Stimulated activated CD4-positive, alpha-beta T cell treated with anti-CD3 and anti-CD28 coated beads, Interleukin-15, amount 100 ng/mL, for 48 hours (primary cell): ENCODE measurements around the gene KIAA1755.

ENCODE experiments used
- DNase-seq, 2 donors: peaks; one replicate each; pipeline ENCODE4 v3.0.0-alpha.2; 2020; ENCODE audit warnings: low read depth in 2 of 2

KIAA1755 gene

DNA sequence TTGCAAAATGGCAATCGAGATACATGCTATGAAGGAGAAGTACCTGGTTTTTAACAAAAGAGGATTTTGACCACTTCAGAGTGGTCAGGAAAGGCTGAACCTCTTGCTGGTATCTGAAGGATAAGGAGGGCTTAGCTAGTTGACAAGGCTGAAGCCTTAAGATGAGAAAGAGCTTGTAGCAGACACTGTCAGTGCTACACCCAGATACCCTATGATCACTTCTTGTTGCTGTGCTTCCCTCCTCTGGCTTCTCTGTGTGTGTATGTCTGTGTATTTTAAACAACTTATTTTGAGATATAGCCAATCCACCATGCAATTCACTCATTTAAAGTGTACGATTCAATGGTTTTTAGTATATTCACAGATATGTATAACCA is 56.6 kb downstream of the KIAA1755 start:
- no peak for DNase-seq

DNA sequence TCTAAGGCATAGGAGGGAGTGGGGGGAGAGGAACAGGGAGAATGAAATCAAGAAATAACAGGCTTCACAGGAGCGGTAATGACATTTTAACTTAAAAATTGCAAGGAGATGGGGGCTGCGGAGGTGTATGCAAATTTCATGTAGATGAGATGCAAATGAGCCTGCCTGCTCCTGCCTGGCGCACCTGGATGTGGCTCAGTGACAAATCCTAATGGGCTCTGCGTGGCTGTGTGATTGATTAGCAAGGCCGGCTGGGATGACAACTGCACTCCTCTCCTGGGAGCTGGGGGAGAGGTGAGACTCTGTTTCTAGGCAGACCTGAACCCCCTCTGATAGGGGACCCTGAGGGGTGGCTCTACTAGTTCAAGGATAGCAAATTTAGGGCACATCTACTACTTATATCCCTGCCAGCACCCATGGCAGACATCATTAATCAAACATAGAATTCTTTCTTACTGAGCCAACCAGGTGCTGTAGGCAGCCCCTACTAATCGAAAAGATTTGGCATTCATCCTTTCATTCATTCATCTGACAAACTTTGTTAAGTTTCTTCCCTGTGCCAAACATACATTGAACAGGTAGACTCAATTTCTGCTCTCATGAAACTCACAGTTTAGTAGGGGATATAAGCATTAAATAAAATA is 57.1 kb downstream of the KIAA1755 start:
- no peak for DNase-seq

DNA sequence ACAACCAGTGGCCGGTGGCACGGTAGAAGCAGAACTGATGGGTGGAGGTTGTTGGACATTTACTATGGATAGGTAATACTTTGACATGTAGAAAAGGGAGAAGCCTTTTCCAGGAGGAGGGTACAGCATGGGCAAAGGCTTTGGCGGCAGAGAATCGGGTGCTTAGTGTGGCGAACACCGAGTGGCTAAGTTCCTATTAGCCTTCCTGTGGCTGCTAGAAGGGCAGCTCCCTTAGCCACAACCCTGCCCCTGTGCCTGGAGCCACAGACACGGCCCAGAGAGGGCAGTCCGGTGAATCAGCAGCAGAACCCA is 57.6 kb downstream of the KIAA1755 start:
- DNase-seq: no peak

DNA sequence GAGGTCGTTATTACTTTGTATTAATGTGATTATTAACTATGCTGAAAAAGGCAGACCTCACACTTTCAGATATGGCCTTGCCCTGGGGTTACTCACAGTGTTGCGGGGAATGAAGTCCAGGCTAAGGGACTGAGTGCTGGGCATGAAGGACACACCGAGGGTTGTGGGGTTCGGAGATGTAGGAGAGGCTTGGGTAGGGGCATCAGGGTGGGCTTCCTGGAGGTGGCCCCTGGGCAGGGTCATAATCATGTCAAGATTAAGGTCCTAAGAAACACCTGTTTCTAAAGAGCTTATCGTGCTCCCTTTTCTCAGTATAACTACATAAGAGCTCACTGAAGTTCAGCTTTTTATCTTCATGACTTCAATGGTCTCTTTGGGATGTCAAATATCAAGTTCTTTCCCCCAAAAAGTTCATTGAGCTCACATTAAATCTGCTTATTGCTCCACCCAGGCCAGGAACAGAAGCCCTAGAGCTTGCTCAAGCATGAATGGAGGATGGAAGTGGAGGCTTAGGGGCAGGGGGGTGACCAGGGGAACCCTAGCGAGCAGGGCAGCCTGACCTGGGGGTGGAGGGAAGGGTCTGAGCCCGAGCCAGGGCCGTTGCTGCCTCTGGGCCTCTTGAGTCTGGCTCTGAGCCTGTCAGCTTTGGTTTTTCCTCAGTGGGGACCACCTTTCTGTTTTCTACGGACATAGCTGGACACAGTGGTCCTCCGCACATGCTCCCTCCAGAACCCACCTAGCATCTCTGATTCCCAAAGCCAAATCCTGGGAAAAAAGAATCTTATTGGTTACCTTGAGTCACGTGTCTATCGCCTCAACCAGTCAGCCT is 58.2 kb downstream of the KIAA1755 start:
- DNase-seq: no peak

DNA sequence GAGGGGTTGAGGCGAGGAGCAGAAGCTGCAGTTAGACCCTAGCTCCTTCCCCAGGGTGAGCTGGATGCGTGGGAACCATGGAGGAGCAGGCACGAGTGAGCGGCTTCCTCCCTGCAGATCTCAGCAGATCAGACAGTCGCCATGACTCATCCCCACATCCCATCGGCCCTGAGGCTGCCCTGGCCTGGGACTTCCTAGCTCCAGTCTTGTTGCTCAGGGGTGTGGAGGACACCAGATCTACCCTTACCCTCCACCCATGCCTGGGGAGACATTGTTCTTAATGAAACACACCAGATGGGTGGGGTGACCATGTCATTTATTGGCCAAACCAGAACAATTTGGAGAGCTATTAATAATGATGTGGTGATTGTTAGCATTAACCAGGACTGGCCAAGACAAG is 59.2 kb downstream of the KIAA1755 start:
- DNase-seq: no peak

DNA sequence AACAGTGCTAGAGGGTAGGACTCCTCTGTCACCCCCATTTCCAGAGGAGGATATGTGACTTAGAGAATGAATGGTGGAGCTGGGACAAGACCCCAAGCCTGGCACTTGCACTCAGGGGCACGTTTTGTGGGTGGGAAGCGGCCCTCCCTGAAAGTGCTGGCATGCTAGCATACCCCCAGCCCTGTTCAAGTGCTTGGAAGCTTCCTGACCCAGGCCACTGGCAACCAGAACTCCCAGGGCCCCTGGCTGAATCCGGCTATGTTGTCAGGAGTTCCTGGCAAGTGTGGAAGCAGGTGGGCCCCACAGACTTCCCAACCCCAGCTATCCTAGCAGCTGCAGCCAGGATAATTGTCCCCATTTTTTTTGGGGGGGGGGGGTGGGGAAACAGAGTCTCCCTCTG is 59.9 kb downstream of the KIAA1755 start:
- no peak for DNase-seq

DNA sequence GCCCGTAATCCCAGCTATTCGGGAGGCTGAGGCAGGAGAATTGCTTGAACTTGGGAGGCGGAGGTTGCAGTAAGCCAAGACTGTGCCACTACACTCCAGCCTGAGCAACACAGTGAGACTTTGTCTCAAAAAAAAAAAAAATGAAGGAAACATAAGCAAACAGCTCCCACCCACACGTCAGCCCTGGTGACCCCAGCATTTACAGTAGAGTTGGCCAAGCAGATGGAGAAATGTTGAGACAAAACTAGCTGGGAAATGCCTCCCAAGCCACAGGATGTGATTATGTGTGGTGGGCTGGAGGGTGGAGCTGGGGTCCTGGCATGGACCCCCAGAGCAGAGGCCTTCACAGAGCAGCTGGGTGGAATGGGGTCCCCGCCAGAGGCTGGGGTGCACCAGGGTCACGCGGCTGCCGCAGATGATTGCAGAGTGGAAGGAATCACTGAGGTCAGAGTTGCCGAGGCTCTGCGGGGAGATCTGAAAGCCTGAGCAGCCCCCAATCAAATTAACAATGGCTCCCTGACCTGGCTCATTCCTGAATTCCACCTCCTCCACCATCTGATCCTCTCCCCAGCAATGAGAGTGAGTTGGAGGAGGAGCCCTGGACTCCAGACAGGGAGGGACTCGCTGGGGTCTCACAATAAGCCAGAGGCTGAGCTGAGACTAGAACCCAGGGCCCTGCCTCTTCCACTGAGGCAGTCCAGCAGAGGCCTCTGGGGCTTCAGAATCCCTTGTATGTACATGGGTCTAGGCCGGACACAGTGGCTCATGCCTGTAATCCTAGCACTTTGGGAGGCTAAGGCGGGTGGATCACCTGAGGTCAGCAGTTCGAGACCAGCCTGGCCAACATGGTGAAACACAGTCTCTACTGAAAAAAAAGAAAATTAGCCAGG is 60.8 kb downstream of the KIAA1755 start:
- no peak for DNase-seq

DNA sequence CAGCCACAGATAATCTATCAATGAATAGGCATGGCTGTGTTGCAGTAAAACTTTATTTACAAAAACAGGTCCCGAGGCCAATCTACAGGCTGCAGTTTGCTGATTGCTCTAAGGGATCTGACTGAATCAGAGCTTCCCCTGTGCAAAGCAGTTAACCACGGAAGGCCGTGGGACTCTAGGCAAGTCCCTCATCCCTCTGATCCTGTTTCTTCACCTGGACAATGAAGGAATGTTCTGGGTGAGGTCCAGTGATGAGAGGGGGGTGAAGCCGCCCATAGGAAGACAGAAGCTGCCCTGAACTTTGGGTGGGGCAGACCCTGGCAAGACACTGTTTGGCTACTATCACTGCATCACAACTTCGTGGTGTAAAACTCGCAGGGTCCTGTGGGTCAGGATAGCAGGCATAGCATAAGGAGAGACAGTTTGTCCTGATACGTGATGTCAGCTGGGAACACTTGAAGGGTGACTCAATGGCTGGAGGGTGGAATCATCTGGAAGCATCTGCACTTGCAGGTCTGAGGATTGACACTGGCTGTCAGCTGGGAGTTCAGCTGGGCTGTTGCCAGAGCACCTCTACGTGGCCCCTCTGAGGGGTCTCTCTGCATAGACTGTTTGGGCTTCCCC is 62.2 kb downstream of the KIAA1755 start:
- DNase-seq: no peak

DNA sequence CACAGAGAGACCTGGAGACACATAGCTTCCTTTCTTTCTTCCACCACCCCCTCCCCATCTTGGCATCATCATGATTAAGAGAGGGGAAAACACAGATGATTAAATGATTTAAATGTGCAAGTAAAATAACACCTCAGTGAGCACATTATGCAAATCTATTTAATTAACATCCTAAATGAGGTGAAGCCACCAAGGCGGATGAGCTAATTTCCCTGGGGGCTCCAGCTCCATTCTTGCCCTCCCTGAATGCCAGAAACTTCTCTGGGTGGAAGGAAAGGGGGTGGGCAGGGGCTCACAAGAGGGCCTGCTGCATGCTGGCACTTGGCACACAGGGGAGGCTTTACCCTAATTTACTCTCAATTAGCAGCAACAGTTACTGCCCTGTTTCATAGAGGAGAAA is 62.9 kb downstream of the KIAA1755 start:
- no peak for DNase-seq

DNA sequence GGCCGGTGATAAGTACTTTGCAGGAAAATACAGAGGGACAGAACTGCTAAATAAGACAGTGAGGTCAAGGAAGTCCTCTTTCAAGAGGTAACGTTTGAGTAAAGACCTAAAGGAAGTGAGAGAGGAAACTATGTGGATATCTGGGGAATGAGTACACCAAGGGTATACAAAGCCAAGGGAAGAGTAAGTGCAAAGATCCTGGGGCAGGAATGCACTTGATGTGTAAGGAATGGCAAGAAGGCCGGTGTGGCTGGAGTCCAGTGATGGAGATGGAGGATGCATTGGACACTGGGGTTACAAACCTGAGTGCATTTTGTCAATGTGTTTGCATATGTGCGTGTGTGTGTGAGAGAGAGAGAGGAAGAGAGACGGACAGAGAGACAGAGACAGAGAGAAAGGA is 63.3 kb downstream of the KIAA1755 start:
- DNase-seq: no peak

DNA sequence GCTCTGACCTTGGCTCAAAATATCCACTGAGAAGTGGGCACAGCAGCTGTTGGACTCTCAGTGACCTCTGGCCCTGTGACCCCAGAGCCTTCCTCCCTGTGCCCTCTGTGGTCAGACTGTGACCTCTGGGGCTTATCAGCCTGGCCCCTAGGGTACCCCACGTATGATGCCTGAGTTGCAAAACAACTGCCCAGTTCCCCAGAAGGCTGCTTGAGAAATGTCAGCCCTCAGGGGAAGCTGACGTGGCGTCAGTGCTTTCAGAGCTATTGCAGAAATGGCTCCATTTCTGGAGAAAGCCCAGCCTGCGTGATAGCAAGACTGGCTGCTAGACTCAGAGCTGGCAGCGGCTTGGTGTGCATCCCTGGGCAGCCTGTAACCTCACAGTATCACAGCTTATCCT is 63.9 kb downstream of the KIAA1755 start:
- DNase-seq: no peak

DNA sequence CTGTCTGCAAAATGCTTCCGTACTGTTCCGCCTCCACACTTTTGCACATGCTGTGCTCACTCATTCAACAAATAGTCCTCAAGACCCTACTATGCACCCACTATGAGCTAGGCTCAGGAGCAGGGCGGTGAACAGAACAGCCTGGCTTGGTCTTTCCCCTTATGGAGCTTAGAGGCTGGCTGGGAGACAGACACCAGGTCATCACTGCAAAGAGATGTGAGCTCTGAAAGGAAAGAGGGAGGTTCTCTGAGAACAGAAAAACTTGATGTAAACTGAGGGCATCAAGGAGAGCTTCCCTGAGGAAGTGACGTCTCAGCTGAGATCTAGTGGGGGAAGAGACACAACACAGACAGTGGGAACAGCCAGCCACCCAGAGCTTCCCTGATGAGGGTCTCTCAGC is 64.5 kb downstream of the KIAA1755 start:
- DNase-seq: no peak

DNA sequence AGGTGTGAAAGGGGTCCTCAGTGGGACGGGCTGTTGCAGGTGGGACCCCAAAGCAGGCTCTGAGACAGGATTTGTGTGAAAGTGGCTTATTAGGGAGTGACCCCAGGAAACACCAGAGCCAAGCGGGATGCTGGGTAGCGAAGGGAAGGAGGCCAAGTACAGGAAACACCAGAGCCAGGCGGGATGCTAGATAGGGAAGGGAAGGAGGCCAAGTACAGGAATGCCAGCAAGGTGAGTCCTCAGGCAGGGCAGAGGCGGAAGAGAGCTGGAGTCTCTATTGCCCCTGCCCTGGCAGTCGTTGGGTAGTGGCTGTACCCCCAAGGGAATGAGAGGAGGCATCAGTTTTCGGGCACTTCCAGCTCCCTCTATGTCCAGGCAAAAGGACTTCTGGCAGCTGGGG is 65.0 kb downstream of the KIAA1755 start:
- no peak for DNase-seq

DNA sequence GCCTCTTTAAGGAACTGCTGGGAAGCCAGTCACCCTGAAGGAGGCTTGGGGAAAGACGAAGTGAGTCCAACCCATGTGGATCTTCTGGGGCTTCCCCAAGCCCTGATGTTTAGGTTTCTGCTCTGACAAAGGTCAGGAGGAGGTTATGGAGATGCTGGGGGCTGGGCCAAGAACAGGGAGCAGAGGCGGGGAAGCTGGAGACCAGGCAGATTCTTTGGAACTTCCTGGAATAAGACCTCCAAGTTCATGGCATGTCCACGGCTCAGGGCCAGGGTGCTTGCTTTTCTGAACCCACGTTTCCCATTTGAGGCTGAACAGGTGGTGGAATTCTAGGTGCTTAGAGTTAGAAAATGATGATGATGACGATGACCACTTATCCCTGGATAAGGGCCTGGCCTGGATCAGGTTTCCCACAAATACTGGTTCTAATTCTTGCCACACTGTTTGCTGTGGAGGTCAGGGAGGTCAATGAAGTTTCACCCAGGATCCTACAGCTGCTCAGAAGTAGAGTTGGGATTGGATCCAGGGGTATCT is 65.5 kb downstream of the KIAA1755 start:
- no peak for DNase-seq

DNA sequence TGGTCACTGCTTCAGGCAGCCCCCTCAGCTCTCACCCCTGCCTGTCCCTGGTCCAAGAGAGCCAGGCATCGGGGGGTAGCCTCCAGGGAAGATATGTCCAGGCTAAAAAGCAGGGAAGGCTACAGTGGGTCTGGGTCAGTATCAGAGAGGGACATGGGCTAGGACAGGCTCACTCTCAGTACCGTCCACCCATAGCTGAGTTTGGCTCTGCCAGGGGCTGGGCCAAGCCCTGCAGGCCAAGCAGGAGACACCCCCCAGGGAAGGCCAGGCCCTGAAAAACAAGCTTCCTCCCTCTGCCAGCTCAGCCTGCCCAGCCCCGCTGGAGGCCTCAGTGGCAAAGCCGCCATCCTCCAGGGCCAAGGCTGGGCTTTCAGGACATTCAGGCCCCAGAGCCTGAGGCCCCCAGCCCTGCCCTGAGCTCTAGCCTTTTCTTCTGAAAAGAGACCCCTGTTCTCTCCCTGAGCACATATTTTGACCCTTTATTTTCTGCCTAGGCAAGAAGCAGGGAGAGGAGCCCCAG is 66.9 kb downstream of the KIAA1755 start:
- no peak for DNase-seq

DNA sequence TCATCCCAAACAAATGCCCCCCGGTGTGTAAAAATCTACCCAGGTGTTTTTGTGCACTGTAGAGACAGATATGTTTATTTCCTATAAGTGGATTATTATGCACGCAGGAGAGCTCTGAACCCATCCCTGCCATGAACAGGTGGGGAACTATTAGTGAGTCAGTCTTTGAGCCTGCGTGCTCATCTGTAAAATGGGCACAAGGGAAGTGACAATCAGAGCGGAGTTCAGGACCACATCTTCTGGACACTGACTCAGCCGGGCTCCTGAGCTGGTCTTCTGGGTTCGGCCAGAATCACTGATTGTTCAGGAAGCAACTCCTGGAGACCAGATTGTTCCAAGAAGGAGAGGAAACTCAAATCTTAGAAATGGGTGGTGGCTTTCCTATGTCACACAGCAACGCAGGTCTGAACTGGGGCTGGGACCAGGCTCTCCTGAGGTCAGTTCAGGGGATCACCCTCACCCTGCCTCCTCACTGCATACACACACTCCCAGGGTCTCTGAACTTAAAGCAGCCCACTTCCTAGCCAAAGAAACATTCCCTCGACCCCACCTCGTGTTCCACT is 68.1 kb downstream of the KIAA1755 start:
- no peak for DNase-seq

DNA sequence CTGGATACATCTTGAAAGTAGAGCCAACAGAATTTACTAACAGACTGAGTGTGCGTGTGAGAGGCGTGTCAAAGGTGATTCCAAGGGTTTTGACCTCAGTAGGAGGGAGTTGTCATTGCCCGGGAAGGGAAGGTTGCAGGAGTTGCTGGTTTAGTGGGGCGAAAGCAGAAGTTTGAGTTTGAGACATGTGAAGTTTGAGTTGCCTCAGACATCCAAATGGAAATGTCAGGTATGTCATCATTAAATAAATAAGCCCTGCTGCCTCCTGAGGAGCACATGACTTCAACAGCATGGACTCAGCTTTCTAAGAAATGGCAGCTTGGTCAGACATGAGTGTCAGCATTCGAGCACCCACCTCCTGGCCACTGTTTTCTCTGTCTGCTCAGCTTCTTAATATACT is 68.9 kb downstream of the KIAA1755 start:
- no peak for DNase-seq

DNA sequence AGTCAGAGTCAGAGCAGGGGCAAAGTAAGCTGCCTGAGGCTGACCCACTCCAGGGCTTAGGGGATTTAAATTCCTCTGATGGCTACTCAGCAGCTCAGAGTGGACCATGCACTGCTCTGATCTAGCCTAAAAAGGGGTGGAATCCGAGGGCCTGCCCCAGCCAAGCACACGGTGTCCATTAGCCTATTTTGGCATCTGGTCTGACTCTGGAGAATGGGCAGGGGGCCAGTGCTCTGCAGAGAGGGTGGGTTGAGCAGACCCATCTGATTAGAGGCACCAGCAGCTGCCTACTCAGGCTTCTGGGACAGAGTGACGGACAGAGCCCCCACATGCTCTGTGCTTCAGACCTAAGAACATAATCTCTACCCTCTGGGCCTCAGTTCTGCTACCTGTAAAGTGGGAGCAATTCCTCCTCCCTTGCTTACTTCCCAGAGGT is 69.6 kb downstream of the KIAA1755 start:
- no peak for DNase-seq

DNA sequence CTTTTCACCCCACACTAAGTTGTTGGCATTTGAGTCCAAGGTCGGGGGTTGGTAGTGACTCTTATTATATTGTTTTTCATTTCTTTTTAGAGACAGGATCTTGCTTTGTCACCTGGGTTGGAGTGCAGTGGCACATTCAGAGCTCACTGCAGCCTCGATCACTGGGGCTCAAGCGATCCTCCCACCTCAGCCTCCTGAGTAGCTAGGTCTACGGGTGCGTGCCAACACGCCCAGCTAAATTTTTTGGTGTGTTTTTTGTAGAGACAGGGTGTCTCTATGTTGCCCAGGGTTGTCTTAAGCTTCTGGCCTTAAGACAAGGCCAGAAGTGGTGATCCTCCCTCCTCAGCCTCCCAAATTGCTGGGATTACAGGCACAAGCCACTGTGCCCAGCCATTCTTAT is 70.4 kb downstream of the KIAA1755 start:
- no peak for DNase-seq

DNA sequence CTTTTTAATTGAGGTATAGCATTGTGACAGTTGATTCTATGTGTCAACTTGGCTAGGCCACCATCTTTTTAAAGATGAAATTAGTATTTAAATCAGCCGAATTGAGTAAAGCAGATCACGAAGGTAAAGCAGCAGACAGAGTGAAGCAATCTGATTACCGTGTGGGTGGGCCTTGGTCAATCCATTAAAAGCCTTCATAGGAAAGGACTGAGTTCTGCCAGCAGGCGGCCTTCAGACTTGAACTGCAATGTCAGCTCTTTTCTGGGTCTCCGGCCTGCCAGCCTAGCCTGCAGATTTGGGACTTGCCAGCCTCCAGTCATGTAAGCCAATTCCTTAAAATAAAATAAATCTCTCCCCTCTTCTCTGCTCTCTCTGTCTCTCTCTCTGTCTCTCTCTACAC is 73.0 kb downstream of the KIAA1755 start:
- DNase-seq: no peak

DNA sequence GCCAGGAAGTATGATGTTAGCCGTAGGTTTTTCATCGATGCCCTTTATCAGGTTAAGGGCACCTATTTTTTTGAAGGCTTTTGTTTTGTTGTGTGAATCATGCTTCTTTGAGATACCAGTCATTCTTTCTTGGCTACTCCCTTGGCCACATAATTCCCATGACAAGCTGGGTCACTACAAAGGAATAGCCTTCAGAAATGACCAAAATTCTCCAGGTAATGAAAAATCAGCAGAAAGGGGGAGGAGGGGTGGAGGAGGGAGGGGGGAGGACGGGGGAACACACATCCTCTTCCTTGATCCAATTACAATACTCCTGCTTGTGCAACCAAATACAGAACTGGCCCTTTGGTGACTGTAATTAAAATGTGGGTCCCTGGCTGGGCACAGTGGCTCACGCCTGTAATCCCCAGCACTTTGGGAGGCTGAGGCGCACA is 73.7 kb downstream of the KIAA1755 start:
- DNase-seq: no peak
